ENCODE results near the gene SMAD6.

The SMAD6 gene

GRCh38 chr15:66703540-66703941 lies 1.5 kb downstream of the SMAD6 start:
- DNase-seq (ENCODE audit: low read depth) = no peak

- DNase-seq (ENCODE audit: low read depth) = no peak
These were observed 2.2 kb downstream of the SMAD6 start for GRCh38 chr15:66704019-66704802.

GRCh38 chr15:66704803-66705153 lies 2.7 kb downstream of the SMAD6 start:
- DNase-seq (ENCODE audit: low read depth) = no peak

- DNase-seq (ENCODE audit: low read depth) = no peak
These were observed 3.5 kb downstream of the SMAD6 start for GRCh38 chr15:66705277-66706146.

- DNase-seq (ENCODE audit: low read depth) = no peak
These were observed 4.2 kb downstream of the SMAD6 start for GRCh38 chr15:66706225-66706732.

GRCh38 chr15:66706840-66707239 lies 4.8 kb downstream of the SMAD6 start:
- no peak for DNase-seq (ENCODE audit: low read depth)

GRCh38 chr15:66707310-66708082 lies 5.5 kb downstream of the SMAD6 start:
- DNase-seq (ENCODE audit: low read depth) = no peak

GRCh38 chr15:66708389-66708788 lies 6.4 kb downstream of the SMAD6 start:
- no peak for DNase-seq (ENCODE audit: low read depth)

- DNase-seq (ENCODE audit: low read depth) = no peak
These were observed 7.8 kb downstream of the SMAD6 start for GRCh38 chr15:66709884-66710283.

- no peak for DNase-seq (ENCODE audit: low read depth)
These were observed 9.2 kb downstream of the SMAD6 start for GRCh38 chr15:66711260-66711659.

GRCh38 chr15:66711862-66712261 lies 9.8 kb downstream of the SMAD6 start:
- DNase-seq (ENCODE audit: low read depth) = no peak

GRCh38 chr15:66713843-66714508 lies 11.9 kb downstream of the SMAD6 start:
- no peak for DNase-seq (ENCODE audit: low read depth)

- no peak for DNase-seq (ENCODE audit: low read depth)
These were observed 12.5 kb downstream of the SMAD6 start for GRCh38 chr15:66714543-66714981.

GRCh38 chr15:66715181-66715624 lies 13.2 kb downstream of the SMAD6 start:
- no peak for DNase-seq (ENCODE audit: low read depth)

GRCh38 chr15:66715720-66716655 lies 14.0 kb downstream of the SMAD6 start:
- DNase-seq (ENCODE audit: low read depth) = no peak

GRCh38 chr15:66716656-66717020 lies 14.6 kb downstream of the SMAD6 start:
- no peak for DNase-seq (ENCODE audit: low read depth)

- DNase-seq (ENCODE audit: low read depth) = no peak
These were observed 16.4 kb downstream of the SMAD6 start for GRCh38 chr15:66718220-66718988.

- DNase-seq (ENCODE audit: low read depth) = no peak
These were observed 17.4 kb downstream of the SMAD6 start for GRCh38 chr15:66719471-66719870.

- no peak for DNase-seq (ENCODE audit: low read depth)
These were observed 18.4 kb downstream of the SMAD6 start for GRCh38 chr15:66720206-66721010.

Data from non-pigmented ciliary epithelial cell (primary cell).